Activated naive CD8-positive, alpha-beta T cell treated with anti-CD3 and anti-CD28 coated beads, Interleukin-2, amount 50 U/mL, for 16 hours (primary cell): ENCODE results near the gene NEDD4L.
"Not testable (repeated sequence)": the region's sequence is repeated elsewhere in the genome, so short reads cannot be mapped to it uniquely, and the experiment has no call there.

Experiments used
- DNase-seq: peaks from one replicate; pipeline ENCODE4 v3.0.0-alpha.2; 2020; ENCODE audit warnings: low read depth, low spot score

The NEDD4L gene

GRCh38 chr18:58369616-58370015 lies 325.6 kb downstream of the NEDD4L start:
- no peak for DNase-seq

- no peak for DNase-seq
Measured at GRCh38 chr18:58370038-58370580, 326.1 kb downstream of the NEDD4L start.

- DNase-seq = no peak
Measured at GRCh38 chr18:58370612-58371011, 326.6 kb downstream of the NEDD4L start.

- no peak for DNase-seq
Measured at GRCh38 chr18:58373481-58373880, 329.5 kb downstream of the NEDD4L start.

- no peak for DNase-seq
Measured at GRCh38 chr18:58375051-58375450, 331.0 kb downstream of the NEDD4L start.

- no peak for DNase-seq
Measured at GRCh38 chr18:58378411-58379379, 334.7 kb downstream of the NEDD4L start.

GRCh38 chr18:58379443-58379842 lies 335.4 kb downstream of the NEDD4L start:
- DNase-seq = no peak

- DNase-seq = not testable (repeated sequence)
Measured at GRCh38 chr18:58380113-58380512, 336.1 kb downstream of the NEDD4L start.

- DNase-seq = no peak
Measured at GRCh38 chr18:58381676-58382411, 337.8 kb downstream of the NEDD4L start.

- no peak for DNase-seq
Measured at GRCh38 chr18:58382446-58382845, 338.4 kb downstream of the NEDD4L start.

GRCh38 chr18:58385472-58385871 lies 341.4 kb downstream of the NEDD4L start:
- DNase-seq = no peak

- no peak for DNase-seq
Measured at GRCh38 chr18:58386780-58387179, 342.8 kb downstream of the NEDD4L start.

GRCh38 chr18:58387716-58388115 lies 343.7 kb downstream of the NEDD4L start:
- DNase-seq = no peak

- DNase-seq = no peak
Measured at GRCh38 chr18:58388736-58389135, 344.7 kb downstream of the NEDD4L start.

- no peak for DNase-seq
Measured at GRCh38 chr18:58389745-58390144, 345.7 kb downstream of the NEDD4L start.

GRCh38 chr18:58390399-58390798 lies 346.4 kb downstream of the NEDD4L start:
- no peak for DNase-seq

GRCh38 chr18:58391231-58391825 lies 347.3 kb downstream of the NEDD4L start:
- DNase-seq = no peak

- DNase-seq = no peak
Measured at GRCh38 chr18:58391932-58392323, 347.9 kb downstream of the NEDD4L start.

- no peak for DNase-seq
Measured at GRCh38 chr18:58392324-58393000, 348.4 kb downstream of the NEDD4L start.

GRCh38 chr18:58393295-58393694 lies 349.3 kb downstream of the NEDD4L start:
- DNase-seq = no peak

GRCh38 chr18:58394046-58394445 lies 350.0 kb downstream of the NEDD4L start:
- DNase-seq = no peak
